Measurements from ENCODE around the gene SLC7A6OS.
"Not testable (repeated sequence)": the region's sequence is repeated elsewhere in the genome, so short reads cannot be mapped to it uniquely, and the experiment has no call there.

SLC7A6OS gene

GRCh38 chr16:68288796-68289195 is 21.9 kb downstream of the SLC7A6OS start:
- H3K14ac ChIP-seq (ENCODE audit: low read length in 2 of 2); H2BK15ac ChIP-seq (ENCODE audit: low read depth, poor library complexity, severe bottlenecking); H3K4me1 ChIP-seq (ENCODE audit: control insufficient read depth, insufficient read depth, low read depth, low read length); H4K91ac ChIP-seq (ENCODE audit: low read length); H4K8ac ChIP-seq (ENCODE audit: low read length); H3K23ac ChIP-seq (ENCODE audit: low read length in 2 of 2); H2BK12ac ChIP-seq (ENCODE audit: low read length in 2 of 2); H3K4ac ChIP-seq (ENCODE audit: low read depth in 1 of 2, low read length in 2 of 2); H3K27me3 ChIP-seq (ENCODE audit: control insufficient read depth in 1 of 2, insufficient read depth in 1 of 2, low read length in 2 of 2); H2AFZ ChIP-seq (ENCODE audit: low read depth, low read length); H2BK120ac ChIP-seq (ENCODE audit: low read depth, low read length); H3K4me2 ChIP-seq (ENCODE audit: low read length, poor library complexity, severe bottlenecking); H2BK5ac ChIP-seq (ENCODE audit: low read depth, low read length, poor library complexity, severe bottlenecking); H3K9me3 ChIP-seq (ENCODE audit: control insufficient read depth, low read length); H3K9ac ChIP-seq (ENCODE audit: low read length); H2AK5ac ChIP-seq (ENCODE audit: low read length, severe bottlenecking); H3K18ac ChIP-seq (ENCODE audit: low read depth in 1 of 2, low read length in 2 of 2); H3K27ac ChIP-seq (ENCODE audit: low read length, poor library complexity, severe bottlenecking); DNase-seq; H3K4me3 ChIP-seq (ENCODE audit: insufficient read depth in 1 of 2, low read depth in 1 of 2, low read length in 2 of 2): not testable (repeated sequence)
- WGBS = 83% methylated on average over 6 of the region's 9 CpGs
- Histone ChIP-seq H3K36me3 (ENCODE audit: control insufficient read depth in 1 of 2, insufficient read depth in 2 of 2, low read depth in 1 of 2, low read length in 2 of 2) (peaks cover 45 to 56% of the 10 kb centered on the region in 2 experiments), H3K79me1 (replicated peaks; ENCODE audit: low read length, poor library complexity, severe bottlenecking) (peaks cover 55% of the 10 kb centered on the region)

- Histone ChIP-seq H4K91ac (ENCODE audit: low read length) (no peak overlapping the region), H3K79me1 (replicated peaks; ENCODE audit: low read length, poor library complexity, severe bottlenecking) (peaks cover 55% of the 10 kb centered on the region), H3K27ac (ENCODE audit: low read length, poor library complexity, severe bottlenecking) (no peak overlapping the region), H2BK15ac (ENCODE audit: low read depth, poor library complexity, severe bottlenecking) (no peak overlapping the region), H2BK120ac (ENCODE audit: low read depth, low read length) (no peak overlapping the region), H2AK5ac (ENCODE audit: low read length, severe bottlenecking) (no peak overlapping the region), H3K4me2 (ENCODE audit: low read length, poor library complexity, severe bottlenecking) (no peak overlapping the region), H2BK12ac (ENCODE audit: low read length in 2 of 2) (no peak overlapping the region), H2AFZ (ENCODE audit: low read depth, low read length) (no peak overlapping the region), H3K27me3 (ENCODE audit: control insufficient read depth in 1 of 2, insufficient read depth in 1 of 2, low read length in 2 of 2) (no peaks in the 10 kb centered on the region), H3K4me3 (ENCODE audit: insufficient read depth in 1 of 2, low read depth in 1 of 2, low read length in 2 of 2) (no peak overlapping the region), H2BK5ac (ENCODE audit: low read depth, low read length, poor library complexity, severe bottlenecking) (no peak overlapping the region), H3K18ac (ENCODE audit: low read depth in 1 of 2, low read length in 2 of 2) (no peak overlapping the region), H4K8ac (ENCODE audit: low read length) (no peak overlapping the region), H3K36me3 (ENCODE audit: control insufficient read depth in 1 of 2, insufficient read depth in 2 of 2, low read depth in 1 of 2, low read length in 2 of 2) (peaks cover 41 to 51% of the 10 kb centered on the region in 2 experiments), H3K4ac (ENCODE audit: low read depth in 1 of 2, low read length in 2 of 2) (no peak overlapping the region), H3K9ac (ENCODE audit: low read length) (peak overlapping the region; percentile 45), H3K4me1 (ENCODE audit: control insufficient read depth, insufficient read depth, low read depth, low read length) (peaks cover 8% of the 10 kb centered on the region), H3K9me3 (ENCODE audit: control insufficient read depth, low read length) (no peaks in the 10 kb centered on the region), H3K23ac (ENCODE audit: low read length in 2 of 2) (no peak overlapping the region), H3K14ac (ENCODE audit: low read length in 2 of 2) (no peak overlapping the region)
- WGBS = 100% methylated on average over 1 of the region's 1 CpG
- DNase-seq = no peak
These were observed 22.5 kb downstream of the SLC7A6OS start for GRCh38 chr16:68288252-68288650.

DNA sequence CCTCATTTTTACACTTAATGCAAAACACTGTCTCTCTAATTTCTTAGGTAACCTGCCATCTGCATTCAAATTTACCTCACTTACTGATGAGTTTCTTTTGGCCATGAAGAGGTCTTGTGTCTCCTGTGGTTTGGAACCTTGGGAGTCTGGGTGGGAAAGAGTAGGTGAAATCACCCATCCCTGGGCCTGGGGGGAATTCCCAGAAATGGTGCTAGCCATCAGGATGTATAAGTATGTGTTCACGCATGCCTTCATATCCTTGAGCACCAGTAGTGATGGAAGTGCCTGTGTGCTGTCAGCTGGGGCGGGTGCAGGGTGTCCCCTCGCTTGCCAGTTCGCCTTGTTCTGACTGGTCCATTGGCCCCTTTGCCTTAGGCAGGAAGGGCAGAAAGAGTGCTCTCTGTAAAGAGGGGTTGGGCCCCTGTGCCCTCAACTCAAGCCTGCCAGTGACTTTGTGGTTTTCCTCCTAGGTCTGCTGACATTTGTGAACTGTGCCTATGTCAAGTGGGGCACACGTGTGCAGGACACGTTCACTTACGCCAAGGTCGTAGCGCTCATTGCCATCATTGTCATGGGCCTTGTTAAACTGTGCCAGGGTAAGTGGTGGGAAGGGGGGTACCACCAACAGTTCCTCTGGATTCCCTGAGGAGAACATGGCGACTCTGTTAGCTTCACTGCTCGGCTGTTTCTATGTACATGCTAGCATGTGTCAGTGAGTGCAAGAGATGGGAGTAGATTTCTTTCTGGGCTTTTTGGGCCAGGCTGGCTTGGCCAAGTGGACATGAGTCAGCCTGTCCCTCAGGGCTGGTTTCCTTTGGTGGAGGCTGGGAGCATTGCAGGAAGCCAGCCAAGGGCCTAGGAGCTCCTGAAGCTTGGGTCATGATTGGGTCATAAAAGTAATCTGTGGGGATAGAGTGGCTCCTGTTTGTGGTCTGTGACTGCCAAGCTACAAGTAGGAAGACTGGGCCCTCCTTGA is 23.2 kb downstream of the SLC7A6OS start:
- Histone ChIP-seq H2BK12ac (ENCODE audit: low read length in 2 of 2) (peak overlapping the region; percentile 49 to 59), H3K18ac (ENCODE audit: low read depth in 1 of 2, low read length in 2 of 2) (peak overlapping the region in 1 of 2 experiments; percentile 75), H2BK15ac (ENCODE audit: low read depth, poor library complexity, severe bottlenecking) (no peak overlapping the region), H3K23ac (ENCODE audit: low read length in 2 of 2) (no peak overlapping the region), H3K36me3 (ENCODE audit: control insufficient read depth in 1 of 2, insufficient read depth in 2 of 2, low read depth in 1 of 2, low read length in 2 of 2) (peaks cover 46 to 52% of the 10 kb centered on the region in 2 experiments), H3K9me3 (ENCODE audit: control insufficient read depth, low read length) (no peaks in the 10 kb centered on the region), H2BK5ac (ENCODE audit: low read depth, low read length, poor library complexity, severe bottlenecking) (no peak overlapping the region), H3K9ac (ENCODE audit: low read length) (peak overlapping the region; percentile 64), H3K4ac (ENCODE audit: low read depth in 1 of 2, low read length in 2 of 2) (no peak overlapping the region), H3K27me3 (ENCODE audit: control insufficient read depth in 1 of 2, insufficient read depth in 1 of 2, low read length in 2 of 2) (no peaks in the 10 kb centered on the region), H3K4me3 (ENCODE audit: insufficient read depth in 1 of 2, low read depth in 1 of 2, low read length in 2 of 2) (peak overlapping the region in 1 of 2 experiments; percentile 45), H4K8ac (ENCODE audit: low read length) (no peak overlapping the region), H3K14ac (ENCODE audit: low read length in 2 of 2) (peak overlapping the region in 1 of 2 experiments; percentile 26), H2AFZ (ENCODE audit: low read depth, low read length) (no peak overlapping the region), H3K27ac (ENCODE audit: low read length, poor library complexity, severe bottlenecking) (no peak overlapping the region), H4K91ac (ENCODE audit: low read length) (no peak overlapping the region), H3K4me1 (ENCODE audit: control insufficient read depth, insufficient read depth, low read depth, low read length) (peaks cover 8% of the 10 kb centered on the region), H3K79me1 (replicated peaks; ENCODE audit: low read length, poor library complexity, severe bottlenecking) (peaks cover 58% of the 10 kb centered on the region), H2BK120ac (ENCODE audit: low read depth, low read length) (no peak overlapping the region), H3K4me2 (ENCODE audit: low read length, poor library complexity, severe bottlenecking) (no peak overlapping the region), H2AK5ac (ENCODE audit: low read length, severe bottlenecking) (no peak overlapping the region)
- 96% methylated on average over 11 of the region's 11 CpGs for WGBS
- peak; percentile 81 for DNase-seq
